HepG2 (cell line): ENCODE data around the gene SRP68. TPM values are rescaled to one million over a fixed set of nuclear protein-coding genes. Genes with fewer than 3 reads are reported as not detected.

Experiments used
- HNF4A ChIP-seq: sonication (generic); formaldehyde crosslinking; IDR thresholded peaks from 2 replicates; pipeline ENCODE4 v1.4.0; 2020; ENCODE audit warnings: missing genetic modification reagents
- KAT8 ChIP-seq: IDR thresholded peaks from 2 replicates; pipeline ENCODE4 v1.6.1; 2016; ENCODE audit warnings: missing genetic modification reagents, missing compliant biosample characterization
- MXD3 ChIP-seq: IDR thresholded peaks from 2 replicates; pipeline ENCODE4 v1.6.1; 2016; ENCODE audit warnings: mild to moderate bottlenecking, missing biosample characterization, missing genetic modification reagents
- RNF219 ChIP-seq: sonication (generic); formaldehyde crosslinking; IDR thresholded peaks from 2 replicates; pipeline ENCODE4 v1.5.0; 2020; ENCODE audit warnings: mild to moderate bottlenecking, missing genetic modification reagents
- SOX5 ChIP-seq: IDR thresholded peaks from 2 replicates; pipeline ENCODE4 v1.6.1; 2016; ENCODE audit warnings: borderline replicate concordance
- ZBTB26 ChIP-seq: IDR thresholded peaks from 2 replicates; pipeline ENCODE4 v1.6.1; 2016; ENCODE audit warnings: missing compliant biosample characterization, missing genetic modification reagents, borderline replicate concordance
- ZBTB46 ChIP-seq: sonication (generic); formaldehyde crosslinking; IDR thresholded peaks from 2 replicates; pipeline ENCODE4 v1.4.0; 2020; ENCODE audit warnings: mild to moderate bottlenecking, missing genetic modification reagents, borderline replicate concordance
- ZBTB7A ChIP-seq: sonication (generic); formaldehyde crosslinking; IDR thresholded peaks from 2 replicates; pipeline ENCODE4 v1.8.0; 2022; ENCODE audit warnings: mild to moderate bottlenecking, missing genetic modification reagents
- ZFP1 ChIP-seq: IDR thresholded peaks from 2 replicates; pipeline ENCODE4 v1.6.1; 2016
- ZMYM3 ChIP-seq: sonication (generic); formaldehyde crosslinking; IDR thresholded peaks from 2 replicates; pipeline ENCODE4 v1.5.1; 2020; ENCODE audit warnings: mild to moderate bottlenecking, missing genetic modification reagents
- ZNF354B ChIP-seq: sonication (generic); formaldehyde crosslinking; IDR thresholded peaks from 2 replicates; pipeline ENCODE4 v1.8.0; 2022; ENCODE audit warnings: mild to moderate bottlenecking, missing genetic modification reagents
- ZNF44 ChIP-seq: sonication (generic); formaldehyde crosslinking; IDR thresholded peaks from 2 replicates; pipeline ENCODE4 v1.5.1; 2020; ENCODE audit warnings: mild to moderate bottlenecking, missing genetic modification reagents
- ZNF546 ChIP-seq: sonication (generic); formaldehyde crosslinking; conservative IDR thresholded peaks from 2 replicates; pipeline ENCODE4 v1.8.1; 2023; ENCODE audit warnings: mild to moderate bottlenecking, missing genetic modification reagents
- ZNF557 ChIP-seq: sonication (generic); formaldehyde crosslinking; IDR thresholded peaks from 2 replicates; pipeline ENCODE4 v1.4.0; 2020; ENCODE audit warnings: missing genetic modification reagents
- ZNF646 ChIP-seq: sonication (generic); formaldehyde crosslinking; IDR thresholded peaks from 2 replicates; pipeline ENCODE4 v1.9.0; 2021; ENCODE audit warnings: mild to moderate bottlenecking, missing genetic modification reagents
- ZNF775 ChIP-seq: sonication (generic); formaldehyde crosslinking; IDR thresholded peaks from 2 replicates; pipeline ENCODE4 v1.4.0; 2020; ENCODE audit warnings: missing genetic modification reagents, mild to moderate bottlenecking, moderate library complexity, borderline replicate concordance
- polyA plus RNA-seq, 8 experiments: library from polyadenylated mRNA; depleted of rRNA in 3 of 8; stranded (reverse) in 7 of 8; unstranded in 1 of 8; fragments of >200 nt; fragmentation: Illumina TruSeq in 4 of 8; extraction: Trizol in 4 of 8; gene quantifications; 2 replicates each; pipeline versions ENCODE4 v1.2.1 to v1.2.3, GENCODE V29; 2011 to 2016; ENCODE audit warnings: low read depth in 4 of 8, missing spikeins in 1 of 8, mixed read lengths in 1 of 8; ENCODE audit not compliant: insufficient read depth in 1 of 8
- total RNA-seq, 5 experiments: library from RNA; depleted of rRNA; stranded (reverse); fragments of >200 nt; fragmentation: Illumina TruSeq; extraction: Trizol; gene quantifications; 2 replicates each; pipeline ENCODE4 v1.2.3, GENCODE V29; 2016; ENCODE audit warnings: low read depth in 1 of 5

The SRP68 gene
- total and polyA plus RNA-seq, 2 of the 13 experiments (the other 11 are each of a cell fraction or from before 2014, with no cell fraction given), result 39.8 to 74.3 TPM

- TF ChIP-seq ZBTB26 (CRISPR knock-in tag) (peak; percentile 66; the same call in 1 of the 2 replicates), ZNF646 (CRISPR knock-in tag) (no peak), SOX5 (CRISPR knock-in tag) (peak; percentile 80), ZNF557 (CRISPR knock-in tag) (peak; percentile 19; the same call in 1 of the 2 replicates), ZFP1 (CRISPR knock-in tag) (no peak), HNF4A (CRISPR knock-in tag) (peak; percentile 97), ZNF775 (CRISPR knock-in tag) (peak; percentile 71; the same call in 1 of the 2 replicates), RNF219 (CRISPR knock-in tag) (no peak), MXD3 (CRISPR knock-in tag) (0 out of 2 replicates have a peak, but pooled peaks have one; percentile 78), ZBTB7A (CRISPR knock-in tag) (no peak), ZNF44 (no peak), ZNF354B (CRISPR knock-in tag) (peak; percentile 46; the same call in 1 of the 2 replicates), ZBTB46 (0 out of 2 replicates have a peak, but pooled peaks have one; percentile 64), KAT8 (CRISPR knock-in tag) (peak; percentile 70), ZMYM3 (CRISPR knock-in tag) (peak; percentile 88), ZNF546 (CRISPR knock-in tag) (peak; percentile 86)
Measured at GRCh38 chr17:75996665-75997590, 75.4 kb downstream of the SRP68 start (continued).
